ENCODE measurements around the gene RELA. TPM values are rescaled to one million over a fixed set of nuclear protein-coding genes. Genes with fewer than 3 reads are reported as not detected.
A peak's percentile ranks its signal among the peaks of the same experiment; 100 is the strongest.
"Not testable (repeated sequence)": the region's sequence is repeated elsewhere in the genome, so short reads cannot be mapped to it uniquely, and the experiment has no call there.

The RELA gene
- total RNA-seq, 1 donor from 2014 or later, result 68.9 TPM

DNA sequence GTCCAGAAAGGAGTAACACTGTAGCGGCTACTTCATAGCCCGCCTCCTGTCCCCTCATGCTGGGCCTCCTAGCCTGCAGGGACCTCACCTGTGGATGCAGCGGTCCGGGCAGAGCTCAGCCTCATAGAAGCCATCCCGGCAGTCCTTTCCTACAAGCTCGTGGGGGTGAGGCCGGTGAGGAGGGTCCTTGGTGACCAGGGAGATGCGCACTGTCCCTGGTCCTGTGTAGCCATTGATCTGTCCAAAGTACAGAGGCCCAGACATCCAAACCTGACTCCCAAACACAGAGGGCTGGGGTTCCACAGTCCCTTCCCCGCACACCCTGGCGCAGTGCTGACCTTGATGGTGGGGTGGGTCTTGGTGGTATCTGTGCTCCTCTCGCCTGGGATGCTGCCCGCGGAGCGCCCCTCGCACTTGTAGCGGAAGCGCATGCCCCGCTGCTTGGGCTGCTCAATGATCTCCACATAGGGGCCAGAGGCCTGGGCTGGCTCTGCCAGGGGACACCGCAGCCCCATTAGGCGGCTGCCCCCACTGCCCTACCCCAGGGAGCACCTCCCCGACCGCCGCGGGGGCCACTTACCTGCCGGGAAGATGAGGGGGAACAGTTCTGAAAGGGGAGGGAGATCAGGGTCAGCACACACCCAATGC is 993 bp downstream of the RELA start:
- Histone ChIP-seq H3K27ac (peak overlapping the region; percentile 96), H3K4me1 (peaks cover 40% of the 10 kb centered on the region), H3K27me3 (ENCODE audit: low read depth) (no peaks in the 10 kb centered on the region), H3K9me3 (no peaks in the 10 kb centered on the region), H3K4me3 (peak overlapping the region; percentile 94), H3K36me3 (peaks cover 51% of the 10 kb centered on the region)
- TF ChIP-seq, protein P1, sequence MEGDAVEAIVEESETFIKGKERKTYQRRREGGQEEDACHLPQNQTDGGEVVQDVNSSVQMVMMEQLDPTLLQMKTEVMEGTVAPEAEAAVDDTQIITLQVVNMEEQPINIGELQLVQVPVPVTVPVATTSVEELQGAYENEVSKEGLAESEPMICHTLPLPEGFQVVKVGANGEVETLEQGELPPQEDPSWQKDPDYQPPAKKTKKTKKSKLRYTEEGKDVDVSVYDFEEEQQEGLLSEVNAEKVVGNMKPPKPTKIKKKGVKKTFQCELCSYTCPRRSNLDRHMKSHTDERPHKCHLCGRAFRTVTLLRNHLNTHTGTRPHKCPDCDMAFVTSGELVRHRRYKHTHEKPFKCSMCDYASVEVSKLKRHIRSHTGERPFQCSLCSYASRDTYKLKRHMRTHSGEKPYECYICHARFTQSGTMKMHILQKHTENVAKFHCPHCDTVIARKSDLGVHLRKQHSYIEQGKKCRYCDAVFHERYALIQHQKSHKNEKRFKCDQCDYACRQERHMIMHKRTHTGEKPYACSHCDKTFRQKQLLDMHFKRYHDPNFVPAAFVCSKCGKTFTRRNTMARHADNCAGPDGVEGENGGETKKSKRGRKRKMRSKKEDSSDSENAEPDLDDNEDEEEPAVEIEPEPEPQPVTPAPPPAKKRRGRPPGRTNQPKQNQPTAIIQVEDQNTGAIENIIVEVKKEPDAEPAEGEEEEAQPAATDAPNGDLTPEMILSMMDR (IDR thresholded peaks at IDR 0.05), result no peak
- ATAC-seq (no peak), DNase-seq (no peak)
- intact Hi-C loops (cut with DNase I), result no loop called here

DNA sequence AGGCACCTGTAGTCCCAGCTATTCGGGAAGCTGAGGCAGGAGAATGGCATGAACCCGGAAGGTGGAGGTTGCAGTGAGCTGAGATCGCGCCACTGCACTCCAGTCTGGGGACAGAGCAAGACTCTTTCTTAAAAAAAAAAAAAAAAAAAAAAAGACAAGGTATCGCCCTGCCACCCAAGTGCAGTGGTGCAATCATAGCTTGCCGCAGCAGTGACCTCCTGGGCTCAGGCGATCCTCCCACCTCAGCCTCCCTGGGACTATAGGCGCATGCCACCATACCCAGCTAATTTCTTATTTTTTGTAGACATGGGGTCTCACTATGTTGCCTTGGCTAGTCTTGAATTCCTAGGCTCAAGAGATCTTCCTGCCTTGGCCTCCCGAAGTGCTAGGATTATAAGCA is 1.8 kb downstream of the RELA start:
- H3K9me3 ChIP-seq; intact Hi-C loops (cut with DNase I); DNase-seq; ATAC-seq; H3K27me3 ChIP-seq (ENCODE audit: low read depth): not testable (repeated sequence)
- peak overlapping the region; percentile 96 for H3K27ac ChIP-seq
- H3K36me3 ChIP-seq, result peaks cover 59% of the 10 kb centered on the region
- H3K4me3 ChIP-seq, result peak overlapping the region; percentile 94
- H3K4me1 ChIP-seq, result peaks cover 40% of the 10 kb centered on the region

DNA sequence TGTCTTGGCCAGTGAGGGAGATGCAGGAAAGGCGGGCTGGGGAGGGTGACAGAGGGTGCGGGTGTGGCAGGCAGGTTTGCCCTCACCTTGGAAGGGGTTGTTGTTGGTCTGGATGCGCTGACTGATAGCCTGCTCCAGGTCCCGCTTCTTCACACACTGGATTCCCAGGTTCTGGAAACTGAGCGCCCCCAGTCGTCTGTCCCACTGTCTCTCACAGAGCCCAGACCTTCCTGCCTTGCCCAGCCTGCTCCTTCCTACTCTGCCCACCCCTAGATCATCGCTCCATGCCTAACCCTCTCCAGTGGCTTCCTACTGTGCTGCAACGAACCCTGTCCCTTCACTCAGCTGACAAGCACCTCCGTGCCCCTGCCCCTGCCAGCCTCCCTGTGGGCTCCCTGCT is 2.7 kb downstream of the RELA start:
- DNase-seq (no peak), ATAC-seq (no peak)
- H3K27me3 ChIP-seq (ENCODE audit: low read depth), result no peaks in the 10 kb centered on the region
- peaks cover 68% of the 10 kb centered on the region for H3K36me3 ChIP-seq
- intact Hi-C loops (cut with DNase I), result no loop called here
- H3K27ac ChIP-seq, result no peak overlapping the region
- no peaks in the 10 kb centered on the region for H3K9me3 ChIP-seq
- TF ChIP-seq, protein P1 (IDR thresholded peaks at IDR 0.05), result no peak
- H3K4me1 ChIP-seq, result peaks cover 40% of the 10 kb centered on the region
- no peak overlapping the region for H3K4me3 ChIP-seq

DNA sequence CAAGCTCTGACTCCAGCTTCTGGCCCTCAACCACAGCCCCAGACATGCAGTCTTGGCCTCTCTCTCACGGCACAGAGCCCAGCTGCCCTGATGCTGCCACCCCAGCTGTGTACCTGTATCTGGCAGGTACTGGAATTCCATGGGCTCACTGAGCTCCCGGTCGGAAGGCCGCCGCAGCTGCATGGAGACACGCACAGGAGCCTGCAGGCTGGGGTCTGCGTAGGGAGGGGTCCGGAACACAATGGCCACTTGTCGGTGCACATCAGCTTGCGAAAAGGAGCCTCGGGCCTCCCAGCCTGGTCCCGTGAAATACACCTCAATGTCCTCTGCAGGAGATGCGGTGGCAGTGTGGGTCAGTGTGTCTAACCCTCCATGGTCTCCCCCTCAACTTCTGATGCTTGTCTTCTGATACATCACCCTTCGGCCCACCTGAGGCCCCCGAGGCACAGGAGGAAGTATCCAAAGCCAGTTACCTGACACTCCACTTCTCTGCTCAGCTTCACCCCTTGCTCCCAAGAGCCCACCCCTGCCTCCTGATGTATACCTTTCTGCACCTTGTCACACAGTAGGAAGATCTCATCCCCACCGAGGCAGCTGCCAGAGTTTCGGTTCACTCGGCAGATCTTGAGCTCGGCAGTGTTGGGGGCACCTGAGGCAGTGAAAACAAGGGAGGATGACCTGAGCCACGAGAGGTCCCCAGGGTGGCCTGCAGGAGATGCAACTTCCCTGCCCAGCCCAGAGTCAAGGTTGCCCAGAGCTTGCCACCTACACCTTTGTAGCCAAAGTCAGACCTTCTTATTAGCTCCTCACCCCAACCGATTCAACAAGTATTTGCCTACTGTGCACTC is 4.3 kb downstream of the RELA start:
- H3K4me3 ChIP-seq, result no peak overlapping the region
- H3K27ac ChIP-seq, result no peak overlapping the region
- no peaks in the 10 kb centered on the region for H3K9me3 ChIP-seq
- TF ChIP-seq, protein P1 (IDR thresholded peaks at IDR 0.05), result no peak
- ATAC-seq, result no peak
- intact Hi-C loops (cut with DNase I), result no loop called here
- peaks cover 84% of the 10 kb centered on the region for H3K36me3 ChIP-seq
- peaks cover 43% of the 10 kb centered on the region for H3K4me1 ChIP-seq
- no peak for DNase-seq
- H3K27me3 ChIP-seq (ENCODE audit: low read depth), result no peaks in the 10 kb centered on the region

DNA sequence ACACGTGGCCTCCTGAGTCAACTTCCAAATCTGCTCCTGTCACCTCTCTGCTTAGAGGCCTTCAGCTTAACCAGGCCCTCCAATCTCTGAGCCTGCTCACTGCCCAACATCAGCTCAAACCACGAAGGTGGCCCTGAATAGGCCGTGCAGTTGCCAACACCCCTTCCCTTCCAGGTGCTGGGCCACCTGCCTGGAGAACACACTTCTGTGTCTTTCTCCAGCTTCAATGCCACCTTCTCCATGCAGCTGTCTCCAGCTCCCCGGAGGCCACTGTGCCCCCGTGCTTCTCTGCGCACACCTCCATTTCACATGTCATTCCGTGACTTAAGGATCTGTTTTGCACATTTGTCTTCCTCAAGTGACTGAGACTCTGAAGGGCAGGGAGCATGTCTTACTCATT is 5.3 kb downstream of the RELA start:
- Histone ChIP-seq H3K27ac (no peak overlapping the region), H3K4me1 (peaks cover 48% of the 10 kb centered on the region), H3K36me3 (peaks cover 85% of the 10 kb centered on the region), H3K9me3 (no peaks in the 10 kb centered on the region), H3K27me3 (ENCODE audit: low read depth) (no peaks in the 10 kb centered on the region), H3K4me3 (no peak overlapping the region)
- DNase-seq, result no peak
- intact Hi-C loops (cut with DNase I), result no loop called here
- ATAC-seq, result no peak
- TF ChIP-seq, protein P1 (IDR thresholded peaks at IDR 0.05), result no peak
